Loucy (cell line): ENCODE results near the gene ST6GAL1.

Experiments used
- H2AFZ ChIP-seq: fragments of 200-600 bp; sonication (generic); 2 replicates; pipeline ENCODE4 v1.6.0; 2016; ENCODE audit warnings: antibody characterized with exemption, mild to moderate bottlenecking, low read length, moderate library complexity
- H3F3A ChIP-seq: fragments of 200-600 bp; 2 replicates; pipeline ENCODE4 v1.6.0; 2016; ENCODE audit warnings: antibody characterized with exemption, low read depth, mild to moderate bottlenecking
- H3K27me3 ChIP-seq: fragments of 200-600 bp; sonication (generic); 2 replicates; pipeline ENCODE4 v1.6.1; 2014; ENCODE audit warnings: low read length, mild to moderate bottlenecking; ENCODE audit not compliant: insufficient read depth, poor library complexity, severe bottlenecking
- H3K36me3 ChIP-seq: fragments of 200-600 bp; sonication (generic); 2 replicates; pipeline ENCODE4 v1.6.1; 2016; ENCODE audit warnings: low read length; ENCODE audit not compliant: insufficient read depth
- H3K4me1 ChIP-seq: fragments of 200-600 bp; sonication (generic); 2 replicates; pipeline ENCODE4 v1.5.1; 2014; ENCODE audit warnings: low read length, mild to moderate bottlenecking; ENCODE audit not compliant: insufficient read depth, poor library complexity, severe bottlenecking
- H3K4me2 ChIP-seq: fragments of 200-600 bp; sonication (generic); 2 replicates; pipeline ENCODE4 v1.6.0; 2014; ENCODE audit warnings: antibody characterized with exemption, low read length, low read depth, mild to moderate bottlenecking; ENCODE audit not compliant: poor library complexity, severe bottlenecking
- H3K4me3 ChIP-seq: fragments of 200-600 bp; sonication (generic); 2 replicates; pipeline ENCODE4 v1.5.1; 2014; ENCODE audit warnings: low read length, mild to moderate bottlenecking, mixed read lengths; ENCODE audit not compliant: poor library complexity, severe bottlenecking
- H3K79me2 ChIP-seq: fragments of 200-600 bp; sonication (generic); 2 replicates; pipeline ENCODE4 v1.6.1; 2014; ENCODE audit warnings: low read length; ENCODE audit not compliant: insufficient read depth
- H3K9ac ChIP-seq: fragments of 200-600 bp; sonication (generic); 2 replicates; pipeline ENCODE4 v1.6.0; 2014; ENCODE audit warnings: mild to moderate bottlenecking, low read depth, low read length, moderate library complexity; ENCODE audit not compliant: poor library complexity, severe bottlenecking
- H3K9me2 ChIP-seq: fragments of 200-600 bp; sonication (generic); replicated peaks from 2 replicates; pipeline ENCODE4 v1.6.1; 2016; ENCODE audit warnings: low read depth, low read length, mixed read lengths
- H3K9me3 ChIP-seq: fragments of 200-600 bp; sonication (generic); 2 replicates; pipeline ENCODE4 v1.6.1; 2014; ENCODE audit warnings: mild to moderate bottlenecking, antibody characterized with exemption, low read length, low read depth; ENCODE audit not compliant: insufficient read depth
- H4K20me1 ChIP-seq: fragments of 200-600 bp; sonication (generic); 2 replicates; pipeline ENCODE4 v1.6.0; 2014; ENCODE audit warnings: antibody characterized with exemption, low read length, mild to moderate bottlenecking; ENCODE audit not compliant: insufficient read depth, poor library complexity, severe bottlenecking
- CTCF ChIP-seq: fragments of 200-600 bp; sonication (generic); conservative IDR thresholded peaks from 2 replicates; pipeline ENCODE4 v1.5.1; 2014; ENCODE audit warnings: mild to moderate bottlenecking, antibody characterized with exemption, low read length
- EZH2phosphoT487 ChIP-seq: fragments of 200-600 bp; IDR thresholded peaks from 2 replicates; pipeline ENCODE4 v1.6.1; 2018; ENCODE audit warnings: antibody characterized with exemption, mild to moderate bottlenecking, moderate library complexity, borderline replicate concordance

Gene ST6GAL1

GRCh38 chr3:187084580-187084979, 154.3 kb downstream of the ST6GAL1 start:
- Histone ChIP-seq H3K9me2 (no peaks in the 10 kb centered on the region), H3K27me3 (no peaks in the 10 kb centered on the region), H3K79me2 (no peaks in the 10 kb centered on the region), H3K4me1 (peaks cover 10% of the 10 kb centered on the region), H3F3A (no peaks in the 10 kb centered on the region), H2AFZ (no peak overlapping the region), H3K9ac (no peak overlapping the region), H4K20me1 (no peaks in the 10 kb centered on the region), H3K4me2 (no peak overlapping the region), H3K36me3 (no peaks in the 10 kb centered on the region), H3K9me3 (no peaks in the 10 kb centered on the region), H3K4me3 (no peak overlapping the region)
- no peak for TF ChIP-seq EZH2phosphoT487
- no peak for TF ChIP-seq CTCF

GRCh38 chr3:187085021-187085666, 154.8 kb downstream of the ST6GAL1 start:
- Histone ChIP-seq H3K4me2 (no peak overlapping the region), H3K36me3 (no peaks in the 10 kb centered on the region), H4K20me1 (no peaks in the 10 kb centered on the region), H3K9me2 (no peaks in the 10 kb centered on the region), H3F3A (no peaks in the 10 kb centered on the region), H3K9me3 (no peaks in the 10 kb centered on the region), H3K4me1 (peaks cover 10% of the 10 kb centered on the region), H3K4me3 (no peak overlapping the region), H2AFZ (no peak overlapping the region), H3K27me3 (no peaks in the 10 kb centered on the region), H3K79me2 (no peaks in the 10 kb centered on the region), H3K9ac (no peak overlapping the region)
- TF ChIP-seq CTCF (no peak), EZH2phosphoT487 (no peak)

GRCh38 chr3:187085933-187086332, 155.6 kb downstream of the ST6GAL1 start:
- Histone ChIP-seq H3F3A (no peaks in the 10 kb centered on the region), H2AFZ (no peak overlapping the region), H3K9ac (no peak overlapping the region), H3K4me1 (peaks cover 10% of the 10 kb centered on the region), H3K9me3 (no peaks in the 10 kb centered on the region), H3K36me3 (no peaks in the 10 kb centered on the region), H3K9me2 (no peaks in the 10 kb centered on the region), H3K4me3 (no peak overlapping the region), H3K79me2 (no peaks in the 10 kb centered on the region), H3K4me2 (no peak overlapping the region), H3K27me3 (no peaks in the 10 kb centered on the region), H4K20me1 (no peaks in the 10 kb centered on the region)
- TF ChIP-seq EZH2phosphoT487 (no peak), CTCF (no peak)
